Mesendoderm (in vitro differentiated cells): ENCODE data around the gene RNASE1. TPM values are rescaled to one million over a fixed set of nuclear protein-coding genes. Genes with fewer than 3 reads are reported as not detected.
A peak's percentile ranks its signal among the peaks of the same experiment; 100 is the strongest.

Source experiments
- DNase-seq: peaks from one replicate; pipeline ENCODE4 v3.0.0; 2013
- H2AK5ac ChIP-seq: 2 replicates; pipeline ENCODE4 v1.6.1; 2013; ENCODE audit warnings: low read length, inconsistent platforms
- H2BK120ac ChIP-seq: 2 replicates; pipeline ENCODE4 v1.6.1; 2013; ENCODE audit warnings: low read depth, mild to moderate bottlenecking, low read length, moderate library complexity, mixed read lengths
- H2BK15ac ChIP-seq: replicated peaks from 2 replicates; pipeline ENCODE4 v1.6.1; 2013; ENCODE audit warnings: low read depth, mild to moderate bottlenecking, moderate library complexity
- H2BK5ac ChIP-seq: 2 replicates; pipeline ENCODE4 v1.6.1; 2013; ENCODE audit warnings: low read length, inconsistent platforms
- H3K18ac ChIP-seq: 2 replicates; pipeline ENCODE4 v1.6.1; 2013; ENCODE audit warnings: mild to moderate bottlenecking, low read length, mixed read lengths
- H3K23ac ChIP-seq: one replicate; pipeline ENCODE4 v1.6.1; 2013; ENCODE audit warnings: low read length
- H3K27ac ChIP-seq: 2 replicates; pipeline ENCODE4 v1.5.1; 2013; ENCODE audit warnings: low read depth, mild to moderate bottlenecking, inconsistent platforms, low read length, moderate library complexity
- H3K27me3 ChIP-seq: 2 replicates; pipeline ENCODE4 v1.6.1; 2013; ENCODE audit warnings: low read length, control low read depth, mild to moderate bottlenecking, inconsistent platforms; ENCODE audit not compliant: insufficient read depth, poor library complexity
- H3K36me3 ChIP-seq: 2 replicates; pipeline ENCODE4 v1.6.1; 2013; ENCODE audit warnings: low read length, inconsistent platforms; ENCODE audit not compliant: control insufficient read depth, insufficient read depth
- H3K4ac ChIP-seq: one replicate; pipeline ENCODE4 v1.6.1; 2013; ENCODE audit warnings: low read depth, mild to moderate bottlenecking, low read length, moderate library complexity
- H3K4me1 ChIP-seq: 2 replicates; pipeline ENCODE4 v1.6.1; 2013; ENCODE audit warnings: low read depth, low read length, inconsistent platforms; ENCODE audit not compliant: control insufficient read depth
- H3K4me2 ChIP-seq: 2 replicates; pipeline ENCODE4 v1.6.1; 2013; ENCODE audit warnings: low read length
- H3K4me3 ChIP-seq: 2 replicates; pipeline ENCODE4 v1.5.1; 2013; ENCODE audit warnings: mild to moderate bottlenecking, low read length
- H3K56ac ChIP-seq: one replicate; pipeline ENCODE4 v1.6.1; 2013; ENCODE audit warnings: low read length
- H3K79me1 ChIP-seq: 2 replicates; pipeline ENCODE4 v1.6.1; 2013; ENCODE audit warnings: low read length, inconsistent platforms
- H3K79me2 ChIP-seq: 2 replicates; pipeline ENCODE4 v1.6.1; 2013; ENCODE audit warnings: mild to moderate bottlenecking, low read length; ENCODE audit not compliant: control insufficient read depth, insufficient read depth
- H3K9ac ChIP-seq: 2 replicates; pipeline ENCODE4 v1.6.1; 2013; ENCODE audit warnings: low read length, inconsistent platforms
- H4K5ac ChIP-seq: one replicate; pipeline ENCODE4 v1.6.1; 2013; ENCODE audit warnings: low read length
- H4K8ac ChIP-seq: one replicate; pipeline ENCODE4 v1.6.1; 2013; ENCODE audit warnings: low read depth, mild to moderate bottlenecking, control low read depth, low read length, moderate library complexity
- WGBS: extraction: QIAGEN DNeasy Blood & Tissue Kit; methylation state at CpG from one replicate; pipeline ENCODE4 v1.1.7; 2013; ENCODE audit warnings: low lambda C conversion rate, missing lambda C conversion rate; ENCODE audit not compliant: insufficient coverage; ENCODE audit errors: extremely low coverage; 5-methylcytosine and 5-hydroxymethylcytosine counted together
- polyA plus RNA-seq, 2 experiments: library from polyadenylated mRNA; stranded (reverse); fragments of 200-250 nt; gene quantifications; one replicate each; pipeline ENCODE4 v1.2.3, GENCODE V29; 2013

The RNASE1 gene
- 0.55 TPM for polyA plus RNA-seq (2013, experiment 1 of 2)
- polyA plus RNA-seq (2013, experiment 2 of 2) = 0.69 TPM

- H4K8ac ChIP-seq = no peak within 1 kb of the TSS
- H4K5ac ChIP-seq = no peak within 1 kb of the TSS
- H3K27ac ChIP-seq = no peak within 1 kb of the TSS
- no peak within 1 kb of the TSS for H3K9ac ChIP-seq
- H3K4me2 ChIP-seq = no peak within 1 kb of the TSS
- no peaks in the 10 kb centered on the region for H3K79me1 ChIP-seq
- H2AK5ac ChIP-seq = no peak within 1 kb of the TSS
- peak within 1 kb of the TSS; percentile 45 for H3K56ac ChIP-seq
- peak; percentile 46 for DNase-seq
- H3K27me3 ChIP-seq = no peaks in the 10 kb centered on the region
- H3K79me2 ChIP-seq = no peaks in the 10 kb centered on the region
- no peak within 1 kb of the TSS for H2BK5ac ChIP-seq
- no CpG with 5 or more reads among the region's 11 CpGs for WGBS
- H3K18ac ChIP-seq = no peak within 1 kb of the TSS
- no peak within 1 kb of the TSS for H3K4ac ChIP-seq
- H3K36me3 ChIP-seq = no peaks in the 10 kb centered on the region
- H3K4me1 ChIP-seq = peaks cover 8% of the 10 kb centered on the region
- H2BK120ac ChIP-seq = no peak within 1 kb of the TSS
- no peak within 1 kb of the TSS for H2BK15ac ChIP-seq
- H3K23ac ChIP-seq = no peak within 1 kb of the TSS
- H3K4me3 ChIP-seq = no peak within 1 kb of the TSS
Observed at GRCh38 chr14:20802341-20803084, at the start of gene RNASE1. RNASE1 (minus strand) TSS chr14:20802844; CDS start chr14:20802068, 776 bp downstream.

- no peak overlapping the region for H3K9ac ChIP-seq
- H2AK5ac ChIP-seq = no peak overlapping the region
- no peak overlapping the region for H3K18ac ChIP-seq
- no peak overlapping the region for H3K23ac ChIP-seq
- no peaks in the 10 kb centered on the region for H3K27me3 ChIP-seq
- no peak overlapping the region for H2BK120ac ChIP-seq
- no peak overlapping the region for H2BK5ac ChIP-seq
- H2BK15ac ChIP-seq = no peak overlapping the region
- H3K4me2 ChIP-seq = no peak overlapping the region
- no CpG with 5 or more reads among the region's 4 CpGs for WGBS
- H3K56ac ChIP-seq = peak overlapping the region; percentile 11
- DNase-seq = no peak
- no peak overlapping the region for H3K27ac ChIP-seq
- H4K8ac ChIP-seq = no peak overlapping the region
- H3K36me3 ChIP-seq = no peaks in the 10 kb centered on the region
- no peak overlapping the region for H3K4ac ChIP-seq
- H3K4me3 ChIP-seq = no peak overlapping the region
- H3K79me1 ChIP-seq = no peaks in the 10 kb centered on the region
- no peaks in the 10 kb centered on the region for H3K4me1 ChIP-seq
- no peak overlapping the region for H4K5ac ChIP-seq
- H3K79me2 ChIP-seq = no peaks in the 10 kb centered on the region
Observed at GRCh38 chr14:20848955-20849570, 46.4 kb upstream of the RNASE1 start.

GRCh38 chr14:20848316-20848954 lies 45.8 kb upstream of the RNASE1 start:
- Histone ChIP-seq H3K9ac (no peak overlapping the region), H3K79me2 (no peaks in the 10 kb centered on the region), H3K4ac (no peak overlapping the region), H4K5ac (no peak overlapping the region), H3K4me1 (no peaks in the 10 kb centered on the region), H4K8ac (no peak overlapping the region), H3K23ac (no peak overlapping the region), H3K4me2 (no peak overlapping the region), H2AK5ac (no peak overlapping the region), H2BK120ac (no peak overlapping the region), H3K4me3 (no peak overlapping the region), H3K36me3 (no peaks in the 10 kb centered on the region), H2BK5ac (no peak overlapping the region), H3K79me1 (no peaks in the 10 kb centered on the region), H2BK15ac (no peak overlapping the region), H3K27ac (no peak overlapping the region), H3K18ac (no peak overlapping the region), H3K56ac (peak overlapping the region; percentile 11), H3K27me3 (no peaks in the 10 kb centered on the region)
- WGBS = no CpG with 5 or more reads among the region's 9 CpGs
- peak; percentile 26 for DNase-seq

DNA sequence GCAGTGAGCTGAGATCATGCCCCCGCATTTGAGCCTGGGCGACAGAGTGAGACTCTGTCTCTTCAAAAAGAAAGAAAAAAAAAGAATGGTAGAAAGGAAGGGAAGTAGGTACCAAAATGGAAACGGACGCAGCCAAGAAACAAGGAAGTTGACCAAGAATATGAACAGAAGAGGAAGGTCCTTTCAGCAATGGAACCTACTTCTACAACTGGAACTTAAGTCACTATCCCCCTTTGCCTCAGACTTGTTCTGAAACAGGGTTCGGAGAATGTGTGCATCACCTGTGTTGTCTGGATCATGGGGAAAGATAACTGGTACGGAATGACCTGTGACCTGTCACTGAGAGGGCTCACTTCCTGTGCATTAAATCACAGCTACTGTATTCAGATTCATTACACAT lies 43.9 kb upstream of the RNASE1 start:
- no peak overlapping the region for H3K4me3 ChIP-seq
- no peak overlapping the region for H3K4me2 ChIP-seq
- H2BK120ac ChIP-seq = no peak overlapping the region
- no peak overlapping the region for H2BK5ac ChIP-seq
- no peaks in the 10 kb centered on the region for H3K27me3 ChIP-seq
- no peak overlapping the region for H4K5ac ChIP-seq
- H3K27ac ChIP-seq = no peak overlapping the region
- no peaks in the 10 kb centered on the region for H3K79me2 ChIP-seq
- no peak overlapping the region for H3K4ac ChIP-seq
- H3K4me1 ChIP-seq = no peaks in the 10 kb centered on the region
- H3K56ac ChIP-seq = no peak overlapping the region
- no peak overlapping the region for H3K23ac ChIP-seq
- no CpG with 5 or more reads among the region's 6 CpGs for WGBS
- no peaks in the 10 kb centered on the region for H3K36me3 ChIP-seq
- no peak overlapping the region for H3K9ac ChIP-seq
- DNase-seq = no peak
- H3K79me1 ChIP-seq = no peaks in the 10 kb centered on the region
- H2AK5ac ChIP-seq = no peak overlapping the region
- H3K18ac ChIP-seq = no peak overlapping the region
- no peak overlapping the region for H4K8ac ChIP-seq
- no peak overlapping the region for H2BK15ac ChIP-seq

GRCh38 chr14:20841096-20841495 lies 38.5 kb upstream of the RNASE1 start:
- H3K27ac ChIP-seq = no peak overlapping the region
- H3K4me1 ChIP-seq = no peaks in the 10 kb centered on the region
- no peak overlapping the region for H2BK5ac ChIP-seq
- DNase-seq = no peak
- H4K5ac ChIP-seq = no peak overlapping the region
- no peak overlapping the region for H2AK5ac ChIP-seq
- no peak overlapping the region for H4K8ac ChIP-seq
- H3K36me3 ChIP-seq = no peaks in the 10 kb centered on the region
- no peak overlapping the region for H3K4ac ChIP-seq
- no peaks in the 10 kb centered on the region for H3K79me2 ChIP-seq
- no peak overlapping the region for H3K4me2 ChIP-seq
- H3K23ac ChIP-seq = no peak overlapping the region
- no peak overlapping the region for H2BK120ac ChIP-seq
- H3K18ac ChIP-seq = no peak overlapping the region
- H3K56ac ChIP-seq = no peak overlapping the region
- no peak overlapping the region for H3K9ac ChIP-seq
- no peak overlapping the region for H3K4me3 ChIP-seq
- H2BK15ac ChIP-seq = no peak overlapping the region
- no peaks in the 10 kb centered on the region for H3K79me1 ChIP-seq
- H3K27me3 ChIP-seq = no peaks in the 10 kb centered on the region
